KMS-11 (cell line): ENCODE measurements around the gene ZDHHC8.

Experiments used
- H2AFZ ChIP-seq: fragments of 200-600 bp; sonication (generic); 2 replicates; pipeline ENCODE4 v1.6.1; 2016; ENCODE audit warnings: antibody characterized with exemption, mixed run types, low read depth
- H3K27ac ChIP-seq: fragments of 200-600 bp; sonication (generic); 2 replicates; pipeline ENCODE4 v1.6.1; 2016; ENCODE audit warnings: mild to moderate bottlenecking, mixed run types
- H3K27me3 ChIP-seq: fragments of 200-600 bp; sonication (generic); 2 replicates; pipeline ENCODE4 v1.6.1; 2017; ENCODE audit warnings: mild to moderate bottlenecking, low read depth, mixed run types, moderate library complexity; ENCODE audit not compliant: insufficient read depth
- H3K36me3 ChIP-seq: fragments of 200-600 bp; sonication (generic); 2 replicates; pipeline ENCODE4 v1.6.1; 2017; ENCODE audit warnings: mild to moderate bottlenecking, mixed run types; ENCODE audit not compliant: insufficient read depth
- H3K4me1 ChIP-seq: fragments of 200-600 bp; sonication (generic); 2 replicates; pipeline ENCODE4 v1.6.1; 2016; ENCODE audit warnings: mild to moderate bottlenecking, low read depth, mixed run types; ENCODE audit not compliant: poor library complexity, severe bottlenecking
- H3K4me2 ChIP-seq: fragments of 200-600 bp; sonication (generic); 2 replicates; pipeline ENCODE4 v1.7.0; 2016; ENCODE audit warnings: mild to moderate bottlenecking, mixed run types
- H3K4me3 ChIP-seq: fragments of 200-600 bp; sonication (generic); IDR thresholded peaks from 2 replicates; pipeline ENCODE4 v1.6.1; 2017; ENCODE audit warnings: low read depth, low read length, mixed read lengths; ENCODE audit not compliant: insufficient read depth
- H3K79me2 ChIP-seq: fragments of 200-600 bp; sonication (generic); 2 replicates; pipeline ENCODE4 v1.6.1; 2016; ENCODE audit warnings: low read depth, mixed run types; ENCODE audit not compliant: insufficient read depth
- H3K9ac ChIP-seq: fragments of 200-600 bp; sonication (generic); 2 replicates; pipeline ENCODE4 v1.6.1; 2016; ENCODE audit warnings: mild to moderate bottlenecking, mixed run types
- H4K20me1 ChIP-seq: fragments of 200-600 bp; sonication (generic); 2 replicates; pipeline ENCODE4 v1.6.1; 2016; ENCODE audit warnings: mild to moderate bottlenecking, mixed run types; ENCODE audit not compliant: insufficient read depth
- TF ChIP-seq, protein P1 (sequence below): fragments of 200-600 bp; sonication (generic); conservative IDR thresholded peaks from 2 replicates; pipeline ENCODE4 v1.6.1; 2017; ENCODE audit warnings: low read depth, mild to moderate bottlenecking, antibody characterized with exemption, low read length, moderate library complexity, mixed read lengths

ZDHHC8 gene

DNA sequence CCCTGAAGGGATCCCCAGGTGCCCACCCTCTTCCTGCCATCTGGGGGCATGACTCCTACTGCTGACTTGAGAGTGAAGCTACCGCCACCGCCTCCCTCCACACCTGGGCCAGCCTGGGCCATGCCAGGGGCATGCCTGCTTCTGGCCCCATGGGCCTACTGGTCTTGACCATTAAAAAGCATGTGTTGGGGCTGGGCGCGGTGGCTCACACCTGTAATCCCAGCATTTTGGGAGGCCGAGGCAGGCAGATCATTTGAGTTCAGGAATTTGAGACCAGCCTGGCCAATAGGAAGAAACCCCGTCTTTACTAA, 56.9 kb downstream of the ZDHHC8 start:
- Histone ChIP-seq H3K9ac (no peak overlapping the region), H2AFZ (no peak overlapping the region), H3K36me3 (no peaks in the 10 kb centered on the region), H4K20me1 (no peaks in the 10 kb centered on the region), H3K4me2 (no peak overlapping the region), H3K27me3 (peaks cover 56% of the 10 kb centered on the region; the same call in 1 of the 2 replicates), H3K27ac (no peak overlapping the region), H3K4me3 (no peak overlapping the region), H3K4me1 (no peaks in the 10 kb centered on the region), H3K79me2 (no peaks in the 10 kb centered on the region)
- TF ChIP-seq, protein P1, sequence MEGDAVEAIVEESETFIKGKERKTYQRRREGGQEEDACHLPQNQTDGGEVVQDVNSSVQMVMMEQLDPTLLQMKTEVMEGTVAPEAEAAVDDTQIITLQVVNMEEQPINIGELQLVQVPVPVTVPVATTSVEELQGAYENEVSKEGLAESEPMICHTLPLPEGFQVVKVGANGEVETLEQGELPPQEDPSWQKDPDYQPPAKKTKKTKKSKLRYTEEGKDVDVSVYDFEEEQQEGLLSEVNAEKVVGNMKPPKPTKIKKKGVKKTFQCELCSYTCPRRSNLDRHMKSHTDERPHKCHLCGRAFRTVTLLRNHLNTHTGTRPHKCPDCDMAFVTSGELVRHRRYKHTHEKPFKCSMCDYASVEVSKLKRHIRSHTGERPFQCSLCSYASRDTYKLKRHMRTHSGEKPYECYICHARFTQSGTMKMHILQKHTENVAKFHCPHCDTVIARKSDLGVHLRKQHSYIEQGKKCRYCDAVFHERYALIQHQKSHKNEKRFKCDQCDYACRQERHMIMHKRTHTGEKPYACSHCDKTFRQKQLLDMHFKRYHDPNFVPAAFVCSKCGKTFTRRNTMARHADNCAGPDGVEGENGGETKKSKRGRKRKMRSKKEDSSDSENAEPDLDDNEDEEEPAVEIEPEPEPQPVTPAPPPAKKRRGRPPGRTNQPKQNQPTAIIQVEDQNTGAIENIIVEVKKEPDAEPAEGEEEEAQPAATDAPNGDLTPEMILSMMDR: no peak

DNA sequence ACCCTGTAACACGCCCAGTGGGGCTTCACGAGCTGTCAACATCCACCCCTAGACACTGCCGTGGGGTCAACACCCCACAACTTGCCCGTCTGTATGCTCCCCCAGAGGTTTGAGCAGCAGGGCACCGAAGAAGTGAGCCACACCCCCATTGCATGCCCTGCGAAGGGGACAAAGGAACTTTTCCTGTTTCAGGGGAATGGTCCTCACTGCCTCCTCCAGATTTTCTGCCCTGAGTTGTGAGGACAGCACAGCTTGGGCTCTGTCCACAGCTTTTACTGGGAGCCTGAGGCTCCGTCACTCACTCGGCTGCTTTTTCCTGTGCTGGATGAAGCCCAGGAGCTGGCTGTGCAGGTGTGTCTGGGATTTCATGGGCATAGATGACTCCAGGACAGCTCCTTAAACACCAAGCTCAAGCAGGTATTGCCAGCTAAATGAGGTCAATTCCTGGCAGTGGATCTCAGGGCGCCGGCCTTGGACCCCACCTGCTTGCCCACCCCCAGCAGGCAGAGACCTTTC, 59.5 kb downstream of the ZDHHC8 start:
- Histone ChIP-seq H3K36me3 (no peaks in the 10 kb centered on the region), H3K79me2 (no peaks in the 10 kb centered on the region), H3K27ac (no peak overlapping the region), H3K4me2 (no peak overlapping the region), H4K20me1 (no peaks in the 10 kb centered on the region), H3K4me3 (no peak overlapping the region), H3K9ac (no peak overlapping the region), H3K27me3 (peaks cover 58% of the 10 kb centered on the region), H2AFZ (no peak overlapping the region), H3K4me1 (no peaks in the 10 kb centered on the region)
- TF ChIP-seq, protein P1: no peak

DNA sequence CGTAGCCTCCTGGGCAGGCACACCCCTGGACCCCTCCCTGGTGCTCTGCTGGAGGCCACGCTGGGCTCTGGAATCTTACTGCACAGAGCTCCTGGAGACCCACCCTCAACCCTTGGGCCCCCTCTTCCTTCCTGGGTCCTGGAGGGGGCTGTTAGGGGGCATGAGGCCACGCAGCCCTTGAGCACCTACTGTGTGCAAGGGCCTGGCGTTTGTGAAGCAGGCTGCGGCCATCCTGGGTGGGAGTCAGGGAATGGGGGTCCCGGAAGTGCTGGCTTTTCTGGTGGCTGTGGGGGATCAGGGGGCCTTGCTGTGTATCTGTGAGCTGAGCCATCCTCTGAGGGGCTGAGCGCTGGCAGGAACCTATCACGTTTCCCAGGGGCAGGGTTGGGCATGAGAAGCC, 60.2 kb downstream of the ZDHHC8 start:
- Histone ChIP-seq H3K4me3 (no peak overlapping the region), H3K79me2 (no peaks in the 10 kb centered on the region), H3K36me3 (no peaks in the 10 kb centered on the region), H3K4me2 (no peak overlapping the region), H3K27ac (no peak overlapping the region), H3K4me1 (no peaks in the 10 kb centered on the region), H3K9ac (no peak overlapping the region), H4K20me1 (no peaks in the 10 kb centered on the region), H2AFZ (no peak overlapping the region), H3K27me3 (peaks cover 58% of the 10 kb centered on the region)
- TF ChIP-seq, protein P1: no peak

DNA sequence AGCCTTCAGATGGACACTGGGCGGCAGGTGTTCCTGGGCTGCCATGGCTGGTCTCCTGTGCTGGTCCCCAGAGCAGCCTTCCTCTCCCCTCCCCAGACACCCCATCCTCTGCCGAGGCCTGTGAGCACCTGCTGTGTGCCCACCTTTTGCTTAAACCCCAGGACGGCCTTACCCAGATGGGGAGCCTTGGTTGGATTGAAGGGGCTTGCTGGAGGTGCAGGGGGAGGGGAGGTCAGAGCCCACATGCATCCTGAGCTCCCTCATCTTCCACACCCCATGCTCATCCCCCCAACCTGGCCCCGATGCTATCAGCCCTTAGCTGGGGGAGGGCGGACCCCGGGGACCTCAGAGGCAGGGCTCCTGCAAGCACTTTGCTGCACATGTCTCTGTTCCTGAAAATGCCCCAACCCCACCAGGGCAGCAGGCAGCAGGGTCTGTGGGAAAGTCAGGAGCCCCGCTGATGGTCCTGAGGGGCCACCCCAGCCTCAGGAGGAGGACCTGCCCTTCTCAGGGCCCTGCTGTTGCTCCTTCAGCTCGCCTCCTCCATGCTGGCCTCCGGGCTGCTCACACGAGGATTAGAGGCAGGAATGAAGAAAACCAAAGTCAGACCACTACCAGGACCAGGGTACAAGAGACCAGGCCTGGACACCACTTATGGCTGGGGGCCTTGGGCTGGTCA, 60.8 kb downstream of the ZDHHC8 start:
- Histone ChIP-seq H3K9ac (no peak overlapping the region), H3K4me2 (no peak overlapping the region), H3K4me1 (no peaks in the 10 kb centered on the region), H2AFZ (no peak overlapping the region), H3K36me3 (no peaks in the 10 kb centered on the region), H4K20me1 (no peaks in the 10 kb centered on the region), H3K27ac (no peak overlapping the region), H3K79me2 (no peaks in the 10 kb centered on the region), H3K4me3 (no peak overlapping the region), H3K27me3 (peaks cover 62% of the 10 kb centered on the region)
- TF ChIP-seq, protein P1: no peak
